GM18526 (cell line): Measurements from ENCODE around the gene DHCR7.

ENCODE experiments used
- POLR2A ChIP-seq: IDR thresholded peaks from 3 replicates; pipeline ENCODE4 v1.6.1; 2011; ENCODE audit not compliant: insufficient read length; ENCODE audit errors: extremely low read depth

DHCR7 gene

GRCh38 chr11:71397331-71397860 lies 50.8 kb downstream of the DHCR7 start:
- TF ChIP-seq POLR2A: no peak

- TF ChIP-seq POLR2A: no peak
Observed at GRCh38 chr11:71396548-71397123, 51.6 kb downstream of the DHCR7 start.

- TF ChIP-seq POLR2A: no peak
Observed at GRCh38 chr11:71395774-71396173, 52.4 kb downstream of the DHCR7 start.

GRCh38 chr11:71395263-71395560 lies 53.0 kb downstream of the DHCR7 start:
- no peak for TF ChIP-seq POLR2A

- TF ChIP-seq POLR2A: no peak
Observed at GRCh38 chr11:71393283-71393682, 54.9 kb downstream of the DHCR7 start.

- no peak for TF ChIP-seq POLR2A
Observed at GRCh38 chr11:71391796-71392195, 56.4 kb downstream of the DHCR7 start.

GRCh38 chr11:71391352-71391751 lies 56.8 kb downstream of the DHCR7 start:
- TF ChIP-seq POLR2A: no peak

GRCh38 chr11:71388637-71389235 lies 59.5 kb downstream of the DHCR7 start:
- no peak for TF ChIP-seq POLR2A

- no peak for TF ChIP-seq POLR2A
Observed at GRCh38 chr11:71387784-71388636, 60.2 kb downstream of the DHCR7 start.

- no peak for TF ChIP-seq POLR2A
Observed at GRCh38 chr11:71387200-71387599, 61.0 kb downstream of the DHCR7 start.

- TF ChIP-seq POLR2A: no peak
Observed at GRCh38 chr11:71386202-71386601, 62.0 kb downstream of the DHCR7 start.

- TF ChIP-seq POLR2A: no peak
Observed at GRCh38 chr11:71385091-71385490, 63.1 kb downstream of the DHCR7 start.

- no peak for TF ChIP-seq POLR2A
Observed at GRCh38 chr11:71384561-71384960, 63.6 kb downstream of the DHCR7 start.
